ENCODE data around the gene SBK3.
"Not testable (repeated sequence)": the region's sequence is repeated elsewhere in the genome, so short reads cannot be mapped to it uniquely, and the experiment has no call there.

The SBK3 gene

GRCh38 chr19:55516878-55517620, 28.3 kb downstream of the SBK3 start:
- peak; percentile 95 for DNase-seq (ENCODE audit: low spot score)

- no peak for DNase-seq (ENCODE audit: low spot score)
These were observed 37.2 kb downstream of the SBK3 start for GRCh38 chr19:55508120-55508519.

- no peak for DNase-seq (ENCODE audit: low spot score)
These were observed 40.4 kb downstream of the SBK3 start for GRCh38 chr19:55504981-55505380.

- DNase-seq (ENCODE audit: low spot score) = no peak
These were observed 41.1 kb downstream of the SBK3 start for GRCh38 chr19:55504252-55504603.

GRCh38 chr19:55503502-55504251, 41.7 kb downstream of the SBK3 start:
- peak; percentile 94 for DNase-seq (ENCODE audit: low spot score)

- no peak for DNase-seq (ENCODE audit: low spot score)
These were observed 42.2 kb downstream of the SBK3 start for GRCh38 chr19:55503157-55503501.

- no peak for DNase-seq (ENCODE audit: low spot score)
These were observed 43.0 kb downstream of the SBK3 start for GRCh38 chr19:55502197-55502952.

- DNase-seq (ENCODE audit: low spot score) = no peak
These were observed 44.9 kb downstream of the SBK3 start for GRCh38 chr19:55500368-55500952.

- no peak for DNase-seq (ENCODE audit: low spot score)
These were observed 47.0 kb downstream of the SBK3 start for GRCh38 chr19:55498246-55498840.

- no peak for DNase-seq (ENCODE audit: low spot score)
These were observed 47.6 kb downstream of the SBK3 start for GRCh38 chr19:55497763-55498162.

GRCh38 chr19:55496820-55497219, 48.5 kb downstream of the SBK3 start:
- DNase-seq (ENCODE audit: low spot score) = not testable (repeated sequence)

- DNase-seq (ENCODE audit: low spot score) = no peak
These were observed 49.5 kb downstream of the SBK3 start for GRCh38 chr19:55495646-55496349.

- DNase-seq (ENCODE audit: low spot score) = no peak
These were observed 51.1 kb downstream of the SBK3 start for GRCh38 chr19:55494172-55494761.

- DNase-seq (ENCODE audit: low spot score) = no peak
These were observed 51.6 kb downstream of the SBK3 start for GRCh38 chr19:55493645-55494171.

GRCh38 chr19:55493052-55493644, 52.2 kb downstream of the SBK3 start:
- DNase-seq (ENCODE audit: low spot score) = no peak

- DNase-seq (ENCODE audit: low spot score) = no peak
These were observed 52.9 kb downstream of the SBK3 start for GRCh38 chr19:55492362-55492944.

- DNase-seq (ENCODE audit: low spot score) = no peak
These were observed 53.6 kb downstream of the SBK3 start for GRCh38 chr19:55491546-55492360.
